ENCODE results near the gene SLC6A1.

DNA sequence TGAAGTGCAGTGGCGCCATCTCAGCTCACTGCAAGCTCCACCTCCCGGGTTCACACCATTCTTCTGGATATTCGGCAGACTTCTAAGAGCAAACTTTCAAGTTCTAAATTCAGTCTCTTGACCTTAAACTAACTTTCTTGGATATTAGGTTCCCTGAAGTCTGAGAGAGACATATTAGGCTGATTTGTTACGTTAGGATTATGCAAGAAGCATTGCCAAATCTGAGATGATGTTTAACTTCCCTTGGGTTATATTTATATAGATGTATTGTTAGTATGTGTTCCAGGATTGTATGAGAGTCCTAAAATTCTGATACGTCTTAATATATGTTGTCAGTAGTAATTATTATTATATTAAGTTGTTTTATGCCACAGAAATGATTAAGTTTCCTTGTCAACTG is 80.1 kb downstream of the SLC6A1 start:
- TF ChIP-seq, protein P1, sequence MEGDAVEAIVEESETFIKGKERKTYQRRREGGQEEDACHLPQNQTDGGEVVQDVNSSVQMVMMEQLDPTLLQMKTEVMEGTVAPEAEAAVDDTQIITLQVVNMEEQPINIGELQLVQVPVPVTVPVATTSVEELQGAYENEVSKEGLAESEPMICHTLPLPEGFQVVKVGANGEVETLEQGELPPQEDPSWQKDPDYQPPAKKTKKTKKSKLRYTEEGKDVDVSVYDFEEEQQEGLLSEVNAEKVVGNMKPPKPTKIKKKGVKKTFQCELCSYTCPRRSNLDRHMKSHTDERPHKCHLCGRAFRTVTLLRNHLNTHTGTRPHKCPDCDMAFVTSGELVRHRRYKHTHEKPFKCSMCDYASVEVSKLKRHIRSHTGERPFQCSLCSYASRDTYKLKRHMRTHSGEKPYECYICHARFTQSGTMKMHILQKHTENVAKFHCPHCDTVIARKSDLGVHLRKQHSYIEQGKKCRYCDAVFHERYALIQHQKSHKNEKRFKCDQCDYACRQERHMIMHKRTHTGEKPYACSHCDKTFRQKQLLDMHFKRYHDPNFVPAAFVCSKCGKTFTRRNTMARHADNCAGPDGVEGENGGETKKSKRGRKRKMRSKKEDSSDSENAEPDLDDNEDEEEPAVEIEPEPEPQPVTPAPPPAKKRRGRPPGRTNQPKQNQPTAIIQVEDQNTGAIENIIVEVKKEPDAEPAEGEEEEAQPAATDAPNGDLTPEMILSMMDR (IDR thresholded peaks at IDR 0.05) = no peak
- TF ChIP-seq POLR2A (IDR thresholded peaks at IDR 0.05) = no peak
